Heart left ventricle (tissue), 16 donors: Measurements from ENCODE around the gene DAGLA. TPM values are rescaled to one million over a fixed set of nuclear protein-coding genes. Genes with fewer than 3 reads are reported as not detected.
A peak's percentile ranks its signal among the peaks of the same experiment; 100 is the strongest.

ENCODE experiments used
- ATAC-seq, 4 donors: fragments of 200-7000 bp; cut with Tn5 transposase; one replicate each; pipeline ENCODE4 v1.9.1; 2020 to 2022; ENCODE audit warnings: moderate library complexity in 4 of 4, mild to moderate bottlenecking in 3 of 4, moderate number of reproducible peaks in 1 of 4
- DNase-seq, 5 donors: peaks; one replicate each; pipeline ENCODE4 v3.0.0-alpha.2; 2020
- H3K27ac ChIP-seq, 12 donors: fragments of 200-600 bp; sonication (generic) in 4 of 12; one replicate each; pipeline versions ENCODE4 v1.5.0 to v1.8.0; 2016 to 2022; ENCODE audit warnings: mild to moderate bottlenecking in 2 of 12
- H3K27me3 ChIP-seq, 9 donors: fragments of 200-600 bp; sonication (generic) in 2 of 9; one replicate each; pipeline versions ENCODE4 v1.5.1 to v1.8.0; 2016 to 2022; ENCODE audit warnings: mild to moderate bottlenecking in 3 of 9
- H3K36me3 ChIP-seq, 9 donors: fragments of 200-600 bp; sonication (generic) in 2 of 9; one replicate each; pipeline versions ENCODE4 v1.5.0 to v1.8.0; 2018 to 2022; ENCODE audit warnings: mild to moderate bottlenecking in 2 of 9
- H3K4me1 ChIP-seq, 12 donors: fragments of 200-600 bp; sonication (generic) in 4 of 12; one replicate each; pipeline versions ENCODE4 v1.5.0 to v1.8.0; 2016 to 2022; ENCODE audit warnings: mild to moderate bottlenecking in 3 of 12
- H3K4me3 ChIP-seq, 12 donors: fragments of 200-600 bp; sonication (generic) in 4 of 12; one replicate each; pipeline versions ENCODE4 v1.5.0 to v1.8.0; 2017 to 2022; ENCODE audit warnings: mild to moderate bottlenecking in 9 of 12, moderate library complexity in 4 of 12
- H3K9me3 ChIP-seq, 12 donors: fragments of 200-600 bp; sonication (generic) in 4 of 12; one replicate each; pipeline versions ENCODE4 v1.5.0 to v1.8.0; 2016 to 2022; ENCODE audit warnings: mild to moderate bottlenecking in 1 of 12
- CTCF ChIP-seq, 12 donors: fragments of 200-600 bp; sonication (generic) in 4 of 12; IDR thresholded peaks; one replicate each; pipeline versions ENCODE4 v1.5.0 to v1.8.0; 2018 to 2022; ENCODE audit warnings: antibody characterized with exemption in 12 of 12, mild to moderate bottlenecking in 5 of 12
- POLR2A ChIP-seq, 2 donors: fragments of 450-650 bp; IDR thresholded peaks; one replicate each; pipeline ENCODE4 v1.6.1; 2017; ENCODE audit warnings: antibody characterized with exemption in 2 of 2, mild to moderate bottlenecking in 2 of 2, moderate library complexity in 2 of 2
- WGBS, 4 donors: extraction: QIAGEN DNeasy Blood & Tissue Kit in 2 of 4; methylation state at CpG; one replicate each; pipeline versions ENCODE4 v1.1.5 to v1.1.7; 2013 to 2018; 5-methylcytosine and 5-hydroxymethylcytosine counted together
- intact Hi-C, 10 donors: fragments of 100-400 bp; cut with DNase I; formaldehyde crosslinking; loops; one replicate each; pipeline versions ENCODE4 v1.11.1 to v1.14.2; 2022
- polyA plus RNA-seq, 2 donors: library from polyadenylated mRNA; stranded (reverse); fragments of 200-250 nt; gene quantifications; one replicate each; pipeline ENCODE4 v1.2.3, GENCODE V29; 2013
- total RNA-seq, 9 donors: library from RNA; depleted of rRNA in 2 of 9; stranded (reverse); fragments of >200 nt in 2 of 9; fragmentation: NEBNext Ultra II Directional in 3 of 9; extraction: Animal tissue kit (Norgen Biotek cat#: 25700) in 3 of 9; gene quantifications; one replicate each; pipeline versions ENCODE4 v1.1.0 to v1.2.4, GENCODE V29; 2016 to 2023
- donor health status: ischemic (EF 13 %, LVEDD 7.1; RV severe dilation, severe dysfunction).
- donor health status: healthy with polysubstance abuse.
- donor health status: DM: no; HTN: yes; CAD: no.
- donor health status: DM: no; HTN: no; CAD: no.
- donor health status: ischemic (EF 25% LVEDD 6.9; RV normal size, moderate dysfunction).
- donor health status: ischemic (EF 25% LVEDD 5.7; RV mildly dilated, moderate dysfunction).
- donor health status: healthy.
- donor health status: DM: yes; HTN: yes; CAD: no.
- donor health status: ischemic (EF 35%, LVEDD 5.7; RV mildly dilated, moderate dysfunction).
- donor health status: nonischemic (EF 11% LVEDD 7.7; RV severe dilation, severe dysfunction).
- donor health status: DM: yes; HTN: yes; CAD: no.
- donor health status: PGD.
- donor health status: ischemic (EF 29% LVEDD 5.4; RV normal size, mild dysfunction).
- donor health status: nonischemic (EF 23%, LVEDD 6.1; RV moderate dilation, normal function).

Gene DAGLA
- total and polyA plus RNA-seq, 11 donors = 2.2 to 5.6 (median 3.3) TPM

GRCh38 chr11:61728066-61728939 lies 48.1 kb downstream of the DAGLA start:
- TF ChIP-seq POLR2A (IDR thresholded peaks at IDR 0.05) (no peak), CTCF (IDR thresholded peaks at IDR 0.05) (no peak)
- 88 to 92% (median 90%) methylated on average over 32 to 33 of the region's 33 CpGs for WGBS, 4 donors
- no peak for ATAC-seq
- DNase-seq = no peak
- H3K27me3 ChIP-seq = no peaks in the 10 kb centered on the region
- no peak overlapping the region for H3K4me3 ChIP-seq
- H3K36me3 ChIP-seq = peaks cover 0 to 34% (median 4%) of the 10 kb centered on the region in 9 donors
- H3K9me3 ChIP-seq = no peaks in the 10 kb centered on the region
- peak overlapping the region in 1 of 12 donors; percentile 13 for H3K27ac ChIP-seq
- intact Hi-C loops = no loop called here
- H3K4me1 ChIP-seq = peaks cover 0 to 43% (median 9%) of the 10 kb centered on the region in 12 donors

DNA sequence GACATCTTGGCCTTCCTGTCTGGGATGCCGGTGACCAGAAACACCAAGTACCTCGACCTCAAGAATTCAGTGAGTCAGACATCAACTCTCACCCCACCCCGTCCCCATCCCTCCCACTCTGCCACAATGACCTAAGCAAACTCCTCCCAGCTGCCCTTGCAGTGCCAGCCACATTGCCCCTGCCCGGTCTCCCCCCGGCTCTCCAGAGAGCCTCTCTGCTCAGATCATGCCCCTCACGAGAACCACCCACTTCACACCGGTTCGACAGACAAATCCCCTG lies 48.7 kb downstream of the DAGLA start:
- TF ChIP-seq CTCF (IDR thresholded peaks at IDR 0.05) (no peak), POLR2A (IDR thresholded peaks at IDR 0.05) (no peak)
- Histone ChIP-seq H3K27me3 (no peaks in the 10 kb centered on the region), H3K36me3 (peaks cover 0 to 29% (median 0%) of the 10 kb centered on the region in 9 donors), H3K27ac (no peak overlapping the region), H3K4me1 (peaks cover 0 to 43% (median 10%) of the 10 kb centered on the region in 12 donors), H3K4me3 (no peak overlapping the region), H3K9me3 (no peaks in the 10 kb centered on the region)
- 68 to 84% (median 74%) methylated on average over 8 of the region's 8 CpGs for WGBS, 4 donors
- ATAC-seq (no peak), DNase-seq (no peak)
- intact Hi-C loops = no loop called here

DNA sequence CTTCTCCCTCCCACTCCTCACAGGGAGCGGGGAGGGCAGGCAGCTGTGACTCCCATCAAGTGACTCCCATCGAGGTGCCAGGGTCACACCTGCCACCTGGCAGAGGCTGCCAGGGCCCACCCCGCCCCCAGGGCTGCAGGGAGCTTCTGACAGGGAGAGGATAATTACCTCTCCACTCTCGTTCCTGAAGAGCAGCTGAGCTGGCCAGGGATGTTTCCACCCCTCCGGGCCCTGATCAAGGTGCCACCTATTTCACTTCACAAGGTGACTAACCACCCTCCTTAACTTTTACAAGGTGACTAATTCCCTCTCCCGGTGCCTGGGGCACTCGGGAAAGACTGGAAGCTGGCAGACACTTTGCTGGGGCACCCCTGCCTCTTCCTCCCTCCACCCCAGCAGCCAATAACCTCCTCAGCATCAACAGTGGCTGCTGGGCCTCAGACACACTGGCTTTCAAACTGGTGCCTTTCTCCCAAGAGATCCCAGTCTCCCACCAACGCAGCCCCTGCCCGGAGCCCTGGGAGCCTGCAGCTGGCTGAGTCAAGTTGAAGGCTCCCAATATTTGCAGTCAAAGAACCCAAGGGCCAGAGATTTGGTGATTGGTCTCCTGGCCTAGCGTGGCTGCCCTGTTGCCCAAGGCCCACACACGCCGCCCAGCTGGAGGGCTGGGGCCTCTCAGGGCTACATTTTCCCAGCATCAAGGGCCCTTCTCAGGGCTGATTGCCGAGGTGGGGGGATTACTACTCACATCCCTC lies 50.2 kb downstream of the DAGLA start:
- peaks cover 0 to 36% (median 3%) of the 10 kb centered on the region in 9 donors for H3K36me3 ChIP-seq

More for the DNA sequence above, 50.2 kb downstream of the DAGLA start:
- Histone ChIP-seq H3K4me1 (peaks cover 0 to 39% (median 10%) of the 10 kb centered on the region in 12 donors), H3K27me3 (no peaks in the 10 kb centered on the region), H3K27ac (no peak overlapping the region), H3K4me3 (no peak overlapping the region), H3K9me3 (no peaks in the 10 kb centered on the region)
- whole genome bisulfite sequencing, 4 donors = 80 to 85% (median 84%) methylated on average over 11 to 13 of the region's 13 CpGs
- TF ChIP-seq CTCF (IDR thresholded peaks at IDR 0.05) (no peak), POLR2A (IDR thresholded peaks at IDR 0.05) (no peak)
- intact Hi-C loops = loop anchor here in 3 of 10 donors (5.0 to 10.0 kb wide), 3 partner anchors 246 to 256 kb away; a partner anchor contains a TSS
- ATAC-seq = no peak
- DNase-seq = no peak
